ENCODE data around the gene TOP1. TPM values are rescaled to one million over a fixed set of nuclear protein-coding genes. Genes with fewer than 3 reads are reported as not detected.

TOP1 gene
- total RNA-seq, 2 experiments from 2014 or later = 37.6 to 41.7 TPM

DNA sequence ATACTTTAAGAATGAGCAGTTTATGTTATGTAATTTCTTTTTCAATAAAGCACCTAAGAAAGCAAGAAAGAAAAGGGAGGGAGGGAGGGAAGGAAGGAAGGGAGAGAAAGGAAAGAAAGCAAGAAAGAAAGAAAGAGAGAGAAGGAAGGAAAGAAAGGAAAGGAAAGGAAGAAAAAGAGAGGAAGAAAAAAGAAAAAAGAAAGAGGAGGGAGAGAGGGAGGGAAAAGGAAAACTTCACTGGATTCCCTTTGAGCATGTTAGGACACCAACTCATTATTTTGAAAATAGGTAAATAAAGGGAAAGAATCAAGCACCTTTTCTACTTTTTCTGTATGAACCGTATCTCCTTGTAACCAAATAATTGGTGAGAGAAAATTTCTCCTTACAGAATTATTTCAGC, 32.3 kb upstream of the TOP1 start:
- TF ChIP-seq, protein P1, sequence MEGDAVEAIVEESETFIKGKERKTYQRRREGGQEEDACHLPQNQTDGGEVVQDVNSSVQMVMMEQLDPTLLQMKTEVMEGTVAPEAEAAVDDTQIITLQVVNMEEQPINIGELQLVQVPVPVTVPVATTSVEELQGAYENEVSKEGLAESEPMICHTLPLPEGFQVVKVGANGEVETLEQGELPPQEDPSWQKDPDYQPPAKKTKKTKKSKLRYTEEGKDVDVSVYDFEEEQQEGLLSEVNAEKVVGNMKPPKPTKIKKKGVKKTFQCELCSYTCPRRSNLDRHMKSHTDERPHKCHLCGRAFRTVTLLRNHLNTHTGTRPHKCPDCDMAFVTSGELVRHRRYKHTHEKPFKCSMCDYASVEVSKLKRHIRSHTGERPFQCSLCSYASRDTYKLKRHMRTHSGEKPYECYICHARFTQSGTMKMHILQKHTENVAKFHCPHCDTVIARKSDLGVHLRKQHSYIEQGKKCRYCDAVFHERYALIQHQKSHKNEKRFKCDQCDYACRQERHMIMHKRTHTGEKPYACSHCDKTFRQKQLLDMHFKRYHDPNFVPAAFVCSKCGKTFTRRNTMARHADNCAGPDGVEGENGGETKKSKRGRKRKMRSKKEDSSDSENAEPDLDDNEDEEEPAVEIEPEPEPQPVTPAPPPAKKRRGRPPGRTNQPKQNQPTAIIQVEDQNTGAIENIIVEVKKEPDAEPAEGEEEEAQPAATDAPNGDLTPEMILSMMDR (IDR thresholded peaks at IDR 0.05) = no peak
- no peaks in the 10 kb centered on the region for H3K27me3 ChIP-seq (ENCODE audit: control insufficient read depth in 1 of 2, insufficient read depth in 2 of 2, low read length in 2 of 2)
- POLR2A ChIA-PET = no interaction called here
- no peak overlapping the region for H3K27ac ChIP-seq (ENCODE audit: low read depth in 1 of 2, low read length in 2 of 2)
- ATAC-seq (ENCODE audit: poor library complexity) = no peak
- Mint-ChIP-seq H3K4me3 (no peak overlapping the region), H3K27me3 (no peaks in the 10 kb centered on the region), H3K4me1 (ENCODE audit: low read depth) (peaks cover 7% of the 10 kb centered on the region), H3K27ac (no peak overlapping the region), H3K36me3 (ENCODE audit: low read depth) (no peaks in the 10 kb centered on the region), H3K9me3 (no peaks in the 10 kb centered on the region)
- no peak for DNase-seq
- no peak overlapping the region for H3K4me3 ChIP-seq (ENCODE audit: low read length)
- CTCF ChIA-PET = no interaction called here
- intact Hi-C loops (cut with DNase I, micrococcal nuclease) = no loop called here
- no peaks in the 10 kb centered on the region for H3K36me3 ChIP-seq (ENCODE audit: insufficient read depth, low read length)
- no peaks in the 10 kb centered on the region for H3K9me3 ChIP-seq (ENCODE audit: control insufficient read depth in 1 of 2, insufficient read depth in 1 of 2, low read length in 2 of 2)
- peaks cover 7% of the 10 kb centered on the region for H3K4me1 ChIP-seq (ENCODE audit: insufficient read depth, low read length)

DNA sequence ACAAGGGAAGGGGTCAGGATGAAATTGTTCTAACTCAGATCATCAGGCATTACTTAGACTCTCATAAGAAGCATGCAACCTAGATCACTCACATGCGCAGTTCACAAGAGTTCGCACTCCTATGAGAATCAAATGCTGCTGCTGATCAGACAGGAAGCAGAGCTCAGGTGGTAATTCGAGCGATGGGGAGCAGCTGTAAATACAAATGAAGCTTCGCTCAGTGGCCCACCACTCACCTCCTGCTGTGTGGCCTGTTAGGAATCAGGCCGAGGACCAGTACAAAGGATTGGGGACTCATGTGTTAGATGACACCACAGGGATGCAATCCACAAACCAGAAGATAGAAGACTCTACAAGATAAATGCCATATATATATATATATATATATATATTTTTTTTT, 31.5 kb upstream of the TOP1 start:
- H3K36me3 ChIP-seq (ENCODE audit: insufficient read depth, low read length) = no peaks in the 10 kb centered on the region
- peaks cover under 1% of the 10 kb centered on the region for H3K4me1 ChIP-seq (ENCODE audit: insufficient read depth, low read length)
- H3K27me3 ChIP-seq (ENCODE audit: control insufficient read depth in 1 of 2, insufficient read depth in 2 of 2, low read length in 2 of 2) = no peaks in the 10 kb centered on the region
- Mint-ChIP-seq H3K27ac (no peak overlapping the region), H3K9me3 (no peaks in the 10 kb centered on the region), H3K4me3 (no peak overlapping the region), H3K36me3 (ENCODE audit: low read depth) (no peaks in the 10 kb centered on the region), H3K27me3 (no peaks in the 10 kb centered on the region), H3K4me1 (ENCODE audit: low read depth) (no peaks in the 10 kb centered on the region)
- no peak overlapping the region for H3K4me3 ChIP-seq (ENCODE audit: low read length)
- ATAC-seq (ENCODE audit: poor library complexity) (no peak), DNase-seq (no peak)
- TF ChIP-seq, protein P1 (IDR thresholded peaks at IDR 0.05) = no peak
- ChIA-PET POLR2A (no interaction called here), CTCF (no interaction called here)
- intact Hi-C loops (cut with DNase I, micrococcal nuclease) = no loop called here
- H3K27ac ChIP-seq (ENCODE audit: low read depth in 1 of 2, low read length in 2 of 2) = no peak overlapping the region
- no peaks in the 10 kb centered on the region for H3K9me3 ChIP-seq (ENCODE audit: control insufficient read depth in 1 of 2, insufficient read depth in 1 of 2, low read length in 2 of 2)

DNA sequence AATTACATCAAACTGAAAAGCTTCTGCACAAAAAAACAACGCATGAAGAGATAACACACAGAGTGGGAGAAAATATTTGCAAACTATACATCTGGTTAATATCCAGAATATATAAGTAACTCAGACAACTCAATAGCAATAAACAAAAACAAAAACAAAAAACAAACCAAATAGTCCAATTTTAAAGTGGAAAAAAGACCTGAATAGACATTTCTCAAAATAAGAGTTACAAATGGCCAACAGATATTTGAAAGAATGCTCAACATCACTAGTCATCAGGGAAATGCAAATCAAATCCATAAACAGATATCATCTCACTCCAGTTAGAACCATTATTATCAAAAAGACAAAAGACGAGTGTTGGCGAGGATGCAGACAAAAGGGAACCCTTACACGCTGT, 28.8 kb upstream of the TOP1 start:
- no peak overlapping the region for H3K4me3 Mint-ChIP-seq
- H3K4me1 Mint-ChIP-seq (ENCODE audit: low read depth) = peaks cover 11% of the 10 kb centered on the region
- no peaks in the 10 kb centered on the region for H3K9me3 Mint-ChIP-seq
- no peaks in the 10 kb centered on the region for H3K36me3 Mint-ChIP-seq (ENCODE audit: low read depth)
- ATAC-seq (ENCODE audit: poor library complexity) (no peak), DNase-seq (no peak)
- Histone ChIP-seq H3K4me1 (ENCODE audit: insufficient read depth, low read length) (peaks cover 21% of the 10 kb centered on the region), H3K27ac (ENCODE audit: low read depth in 1 of 2, low read length in 2 of 2) (no peak overlapping the region), H3K27me3 (ENCODE audit: control insufficient read depth in 1 of 2, insufficient read depth in 2 of 2, low read length in 2 of 2) (no peaks in the 10 kb centered on the region), H3K4me3 (ENCODE audit: low read length) (no peak overlapping the region), H3K36me3 (ENCODE audit: insufficient read depth, low read length) (no peaks in the 10 kb centered on the region), H3K9me3 (ENCODE audit: control insufficient read depth in 1 of 2, insufficient read depth in 1 of 2, low read length in 2 of 2) (no peaks in the 10 kb centered on the region)
- ChIA-PET CTCF (interaction anchor here (0.8 kb wide), 1 partner anchor 20 kb away, joined by 3 read pairs; no protein-coding TSS in a partner anchor), POLR2A (no interaction called here)
- intact Hi-C loops (cut with DNase I, micrococcal nuclease) = no loop called here
- no peak overlapping the region for H3K27ac Mint-ChIP-seq
- no peaks in the 10 kb centered on the region for H3K27me3 Mint-ChIP-seq
- TF ChIP-seq, protein P1 (IDR thresholded peaks at IDR 0.05) = no peak
